WI38 (cell line): ENCODE measurements around the gene CDH2.

Source experiments
- H3K4me3 ChIP-seq: 2 replicates; pipeline ENCODE4 v1.5.1; 2011; ENCODE audit warnings: low read depth, mild to moderate bottlenecking, control low read depth, low read length
- CTCF ChIP-seq: IDR thresholded peaks from 2 replicates; pipeline ENCODE4 v1.5.1; 2012; ENCODE audit warnings: low read depth, mild to moderate bottlenecking, control low read depth, low read length

The CDH2 gene

GRCh38 chr18:27966881-27967280, 210.0 kb downstream of the CDH2 start:
- no peak for TF ChIP-seq CTCF
- no peak overlapping the region for H3K4me3 ChIP-seq

- no peak for TF ChIP-seq CTCF
- no peak overlapping the region for H3K4me3 ChIP-seq
Observed at GRCh38 chr18:27964811-27965210, 212.1 kb downstream of the CDH2 start.

DNA sequence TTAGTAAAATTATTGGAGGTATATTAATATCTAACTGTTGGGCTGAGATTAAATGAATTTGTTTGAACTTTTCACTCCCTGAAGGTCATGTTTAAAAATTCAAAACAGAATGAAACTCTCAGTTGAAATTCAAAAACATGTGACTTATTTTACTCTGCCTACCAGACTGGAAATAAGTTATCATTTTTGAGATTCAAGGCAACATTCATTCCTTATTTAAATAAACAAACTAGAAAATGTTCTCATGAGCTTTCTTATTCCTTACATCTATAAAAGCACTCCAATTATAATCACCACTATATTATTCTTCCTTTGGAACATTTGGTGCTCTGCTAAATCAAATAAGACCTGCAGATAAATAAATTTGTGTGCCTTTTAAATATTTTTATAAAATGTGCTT, 217.8 kb downstream of the CDH2 start:
- no peak for TF ChIP-seq CTCF
- H3K4me3 ChIP-seq, result no peak overlapping the region

GRCh38 chr18:27956001-27956640, 220.8 kb downstream of the CDH2 start:
- H3K4me3 ChIP-seq, result no peak overlapping the region
- no peak for TF ChIP-seq CTCF

DNA sequence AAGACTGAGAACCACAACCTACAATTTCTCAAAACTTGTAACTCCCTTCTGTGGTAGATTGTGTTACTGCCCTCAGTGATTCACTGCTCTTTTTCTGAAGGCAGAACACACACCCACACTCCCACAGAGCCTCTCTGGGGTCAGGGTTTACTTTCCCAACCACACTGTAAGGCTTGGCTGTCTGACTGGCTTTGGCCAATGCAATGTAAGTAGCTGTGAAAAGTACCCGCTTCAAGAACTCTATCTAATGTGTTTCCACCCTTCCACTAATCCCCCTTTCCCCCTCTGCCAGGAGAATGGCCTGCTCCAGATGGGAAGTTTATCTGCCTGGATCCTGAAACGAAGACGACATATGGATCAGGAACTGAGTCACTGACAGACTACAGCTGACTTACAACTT, 222.7 kb downstream of the CDH2 start:
- TF ChIP-seq CTCF, result no peak
- H3K4me3 ChIP-seq, result no peak overlapping the region

DNA sequence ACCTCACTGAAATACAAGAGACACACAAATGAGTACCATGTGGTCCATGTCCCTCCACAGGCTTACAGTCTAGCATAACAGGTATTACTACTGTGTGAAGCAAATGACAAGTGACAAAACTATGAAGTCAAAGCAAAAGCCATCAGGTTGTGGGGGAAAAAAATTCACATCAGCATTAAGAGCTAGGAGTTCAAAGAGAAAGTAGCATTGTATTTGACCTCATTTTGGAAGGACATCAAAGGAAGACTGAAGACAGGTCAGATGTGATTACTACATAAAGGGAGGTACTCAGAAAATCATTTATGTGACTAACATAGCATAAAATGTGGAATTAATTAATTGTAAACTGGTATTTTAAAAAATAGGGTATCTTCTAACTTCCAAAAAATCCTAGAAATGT, 224.2 kb downstream of the CDH2 start:
- H3K4me3 ChIP-seq, result no peak overlapping the region
- no peak for TF ChIP-seq CTCF

- H3K4me3 ChIP-seq, result no peak overlapping the region
- no peak for TF ChIP-seq CTCF
Observed at GRCh38 chr18:27950648-27951228, 226.2 kb downstream of the CDH2 start.
